Endothelial cell of umbilical vein (primary cell): ENCODE results near the gene ITGB3BP. TPM values are rescaled to one million over a fixed set of nuclear protein-coding genes. Genes with fewer than 3 reads are reported as not detected.

Experiments used
- BruUV-seq: library from RNA; stranded (reverse); fragments of 400-500 nt; replicated peaks from 2 replicates; lab custom pipeline; 2021; lab: Mats Ljungman, UMichigan
- CTCF ChIA-PET: fragments of 300-600, 350-600 bp; sonication (Branson Sonifier 250); formaldehyde crosslinking; loops from one replicate; lab custom pipeline; 2021; ENCODE audit warnings: antibody characterized with exemption, inconsistent platforms; lab: Charles Lee
- POLR2A ChIA-PET: fragments of 300-600, 350-600 bp; sonication (Branson Sonifier 250); formaldehyde crosslinking; loops from one replicate; lab custom pipeline; 2021; ENCODE audit warnings: antibody characterized with exemption, inconsistent platforms; lab: Charles Lee
- DNase-seq: peaks from one replicate; pipeline ENCODE4 v3.0.0-alpha.2; 2011; ENCODE audit warnings: low read depth, low spot score
- FAIRE-seq: peaks from 2 replicates; lab custom pipeline; 2011; peaks lifted over from hg19 to GRCh38; lab: Jason Lieb, UNC
- H2AFZ ChIP-seq: 2 replicates; pipeline ENCODE4 v1.6.0; 2012; ENCODE audit warnings: low read depth, low read length, control low read depth, inconsistent platforms
- H3K27ac ChIP-seq: 2 replicates; pipeline ENCODE4 v1.5.1; 2011; ENCODE audit warnings: low read depth, mild to moderate bottlenecking, control low read depth, low read length, moderate library complexity; ENCODE audit not compliant: insufficient read depth
- H3K27me3 ChIP-seq, 2 experiments: 2 replicates each; pipeline versions ENCODE4 v1.6.0 to v1.6.1; 2011; ENCODE audit warnings: low read length in 2 of 2, mixed read lengths in 1 of 2; ENCODE audit not compliant: control insufficient read depth in 2 of 2, insufficient read depth in 2 of 2
- H3K36me3 ChIP-seq, 2 experiments: 2 replicates in 1 of 2; 3 replicates in 1 of 2; pipeline ENCODE4 v1.5.1; 2011; ENCODE audit warnings: low read length in 2 of 2, mild to moderate bottlenecking in 1 of 2, moderate library complexity in 1 of 2; ENCODE audit not compliant: control insufficient read depth in 2 of 2, insufficient read depth in 2 of 2; ENCODE audit errors: extremely low read depth in 1 of 2
- H3K4me1 ChIP-seq: 3 replicates; pipeline ENCODE4 v1.5.1; 2011; ENCODE audit warnings: mild to moderate bottlenecking, low read length; ENCODE audit not compliant: control insufficient read depth, insufficient read depth; ENCODE audit errors: extremely low read depth
- H3K4me2 ChIP-seq: 2 replicates; pipeline ENCODE4 v1.6.1; 2011; ENCODE audit warnings: low read length, control low read depth, mixed read lengths; ENCODE audit not compliant: insufficient read depth
- H3K4me3 ChIP-seq, 3 experiments: fragments of 200-600 bp in 1 of 3; sonication (generic), shearing (Covaris generic) in 1 of 3; replicated peaks in 1 of 3; 2 replicates each; pipeline ENCODE4 v1.5.1; 2011 to 2016; ENCODE audit warnings: control low read depth in 3 of 3, low read length in 3 of 3, mild to moderate bottlenecking in 2 of 3, inconsistent platforms in 1 of 3, low read depth in 1 of 3, moderate library complexity in 1 of 3; ENCODE audit not compliant: insufficient read depth in 1 of 3
- H3K79me2 ChIP-seq: 2 replicates; pipeline ENCODE4 v1.6.0; 2012; ENCODE audit warnings: low read length, inconsistent platforms; ENCODE audit not compliant: control insufficient read depth, insufficient read depth
- H3K9ac ChIP-seq: replicated peaks from 2 replicates; pipeline ENCODE3; 2011; ENCODE audit warnings: low read length, control low read depth; ENCODE audit not compliant: insufficient read depth; ENCODE audit errors: extremely low read depth
- H3K9me1 ChIP-seq: replicated peaks from 3 replicates; pipeline ENCODE4 v1.6.0; 2011; ENCODE audit warnings: mild to moderate bottlenecking, low read length; ENCODE audit not compliant: control insufficient read depth, insufficient read depth; ENCODE audit errors: extremely low read depth
- H3K9me3 ChIP-seq: replicated peaks from 2 replicates; pipeline ENCODE4 v1.5.1; 2012; ENCODE audit warnings: low read length, inconsistent platforms; ENCODE audit not compliant: control insufficient read depth, insufficient read depth
- H4K20me1 ChIP-seq: replicated peaks from 2 replicates; pipeline ENCODE3; 2011; ENCODE audit warnings: mild to moderate bottlenecking, low read length; ENCODE audit not compliant: control insufficient read depth, insufficient read depth; ENCODE audit errors: extremely low read depth
- CTCF ChIP-seq, 2 donors: IDR thresholded peaks; 1 replicate in 1 of 2; 2 replicates in 1 of 2; pipeline ENCODE4 v1.5.1; 2011; ENCODE audit warnings: low read length in 2 of 2, mild to moderate bottlenecking in 2 of 2, moderate library complexity in 2 of 2, control low read depth in 1 of 2, inconsistent platforms in 1 of 2, low read depth in 1 of 2; ENCODE audit not compliant: insufficient read depth in 1 of 2; ENCODE audit errors: extremely low read depth in 1 of 2
- EZH2 ChIP-seq: IDR thresholded peaks from 2 replicates; pipeline ENCODE4 v1.6.1; 2012; ENCODE audit warnings: borderline replicate concordance, low read depth, mild to moderate bottlenecking, moderate library complexity, low read length, inconsistent platforms; ENCODE audit not compliant: severe bottlenecking
- FOS ChIP-seq: IDR thresholded peaks from 2 replicates; pipeline ENCODE4 v1.6.1; 2011; ENCODE audit warnings: mild to moderate bottlenecking, low read length, moderate library complexity, borderline replicate concordance; ENCODE audit not compliant: insufficient read depth
- GATA2 ChIP-seq: IDR thresholded peaks from 2 replicates; pipeline ENCODE4 v1.7.0; 2011; ENCODE audit warnings: low read depth, mild to moderate bottlenecking, moderate library complexity, mixed read lengths, low read length; ENCODE audit not compliant: insufficient read length, insufficient read depth
- JUN ChIP-seq: IDR thresholded peaks from 2 replicates; pipeline ENCODE4 v1.6.1; 2011; ENCODE audit warnings: borderline replicate concordance, low read depth; ENCODE audit not compliant: insufficient read length, insufficient read depth
- MAX ChIP-seq: IDR thresholded peaks from 2 replicates; pipeline ENCODE4 v1.6.1; 2011; ENCODE audit not compliant: insufficient read depth, insufficient read length
- MYC ChIP-seq: IDR thresholded peaks from one replicate; pipeline ENCODE4 v1.6.1; 2011; ENCODE audit warnings: mild to moderate bottlenecking, low read depth, low read length
- POLR2A ChIP-seq: IDR thresholded peaks from 2 replicates; pipeline ENCODE4 v1.6.1; 2012; ENCODE audit warnings: low read depth, mild to moderate bottlenecking, control low read depth, low read length
- POLR2AphosphoS5 ChIP-seq: IDR thresholded peaks from 2 replicates; pipeline ENCODE4 v1.6.1; 2012; ENCODE audit warnings: low read depth, mild to moderate bottlenecking, control low read depth, low read length, moderate library complexity; ENCODE audit not compliant: insufficient read depth
- dilution Hi-C: fragments of 300-500 bp; cut with MboI; formaldehyde crosslinking; loops from one replicate; pipeline ENCODE4 v1.15.0; 2019; ENCODE audit warnings: low sequenced_read_pairs; ENCODE audit not compliant: extremely low pct_ligation_motif_present
- intact Hi-C: fragments of 100-400 bp; cut with micrococcal nuclease; formaldehyde crosslinking; loops from one replicate; pipeline ENCODE4 v1.10.0; 2022
- polyA plus RNA-seq, 4 experiments: library from polyadenylated mRNA; depleted of rRNA in 3 of 4; stranded (reverse) in 3 of 4; unstranded in 1 of 4; fragments of >200 nt; gene quantifications; 2 replicates each; pipeline versions ENCODE4 v1.2.1 to v1.2.3, GENCODE V29; 2011 to 2012; ENCODE audit warnings: missing spikeins in 1 of 4
- total RNA-seq: library from RNA; stranded (reverse); gene quantifications from 2 replicates; pipeline ENCODE4 v1.2.3, GENCODE V29; 2021

Gene ITGB3BP
- total and polyA plus RNA-seq, 2 donors (not counting 3 experiments of a cell fraction or from before 2014, with no cell fraction given), result 5.3 to 24.4 TPM

- H3K4me3 ChIP-seq, result no peak overlapping the region
- ChIA-PET CTCF (no interaction called here), POLR2A (no interaction called here)
- dilution Hi-C loops (no loop called here), intact Hi-C loops (no loop called here)
- no peak overlapping the region for H2AFZ ChIP-seq
- no peaks in the 10 kb centered on the region for H3K9me1 ChIP-seq
- H3K36me3 ChIP-seq, result no peaks in the 10 kb centered on the region
- no peak overlapping the region for H3K9ac ChIP-seq
- H3K27me3 ChIP-seq, result no peaks in the 10 kb centered on the region
- FAIRE-seq, result no peak
- no peak overlapping the region for H3K4me2 ChIP-seq
- BruUV-seq, result no TSS peak
- no peak for DNase-seq
- no peaks in the 10 kb centered on the region for H4K20me1 ChIP-seq
- no peaks in the 10 kb centered on the region for H3K4me1 ChIP-seq
- H3K27ac ChIP-seq, result no peak overlapping the region
- TF ChIP-seq FOS, result no peak
- TF ChIP-seq EZH2, result no peak
- no peak for TF ChIP-seq POLR2AphosphoS5
- TF ChIP-seq MYC, result no peak
- no peak for TF ChIP-seq GATA2
- no peak for TF ChIP-seq POLR2A
- TF ChIP-seq JUN, result no peak
- no peak for TF ChIP-seq MAX
- TF ChIP-seq CTCF (IDR thresholded peaks at IDR 0.05; ENCODE audit: extremely low read depth in 1 of 2, insufficient read depth in 1 of 2, low read depth in 1 of 2, low read length in 2 of 2), result no peak
- H3K9me3 ChIP-seq, result no peaks in the 10 kb centered on the region
- H3K79me2 ChIP-seq, result no peaks in the 10 kb centered on the region
These were observed 36.4 kb downstream of the ITGB3BP start for GRCh38 chr1:63486629-63487028.
